Ishikawa (cell line): Measurements from ENCODE around the gene HMGXB3.

Experiments used
- CEBPB ChIP-seq: IDR thresholded peaks from 2 replicates; pipeline ENCODE4 v1.6.1; 2012
- CREB1 ChIP-seq: IDR thresholded peaks from 2 replicates; pipeline ENCODE4 v1.6.1; 2012; ENCODE audit warnings: low read depth
- EGR1 ChIP-seq: IDR thresholded peaks from 2 replicates; pipeline ENCODE4 v1.6.1; 2012
- EP300 ChIP-seq: IDR thresholded peaks from 2 replicates; pipeline ENCODE4 v1.6.1; 2012; ENCODE audit warnings: borderline replicate concordance
- FOXM1 ChIP-seq: IDR thresholded peaks from 2 replicates; pipeline ENCODE4 v1.6.1; 2012; ENCODE audit warnings: low read depth, borderline replicate concordance
- MAX ChIP-seq: IDR thresholded peaks from 2 replicates; pipeline ENCODE4 v1.6.1; 2012
- RAD21 ChIP-seq: IDR thresholded peaks from 2 replicates; pipeline ENCODE4 v1.6.1; 2012; ENCODE audit warnings: low read depth
- TAF1 ChIP-seq: IDR thresholded peaks from 2 replicates; pipeline ENCODE4 v1.6.1; 2012; ENCODE audit warnings: low read depth, mild to moderate bottlenecking
- TCF12 ChIP-seq: IDR thresholded peaks from 2 replicates; pipeline ENCODE4 v1.6.1; 2012; ENCODE audit warnings: low read depth
- TEAD4 ChIP-seq: IDR thresholded peaks from 2 replicates; pipeline ENCODE4 v1.6.1; 2012
- YY1 ChIP-seq: IDR thresholded peaks from 2 replicates; pipeline ENCODE4 v1.6.1; 2012; ENCODE audit warnings: low read depth
- ZBTB7A ChIP-seq: IDR thresholded peaks from 2 replicates; pipeline ENCODE4 v1.6.1; 2012; ENCODE audit warnings: low read depth
- TF ChIP-seq, protein P1 (sequence below): IDR thresholded peaks from 2 replicates; pipeline ENCODE4 v1.6.1; 2012; ENCODE audit warnings: low read depth, mild to moderate bottlenecking

- TF ChIP-seq MAX (no peak), YY1 (no peak), EP300 (no peak), EGR1 (no peak), CEBPB (no peak), CREB1 (no peak), TCF12 (no peak), TAF1 (no peak), TEAD4 (no peak), FOXM1 (no peak), ZBTB7A (no peak), RAD21 (no peak)
- TF ChIP-seq, protein P1, sequence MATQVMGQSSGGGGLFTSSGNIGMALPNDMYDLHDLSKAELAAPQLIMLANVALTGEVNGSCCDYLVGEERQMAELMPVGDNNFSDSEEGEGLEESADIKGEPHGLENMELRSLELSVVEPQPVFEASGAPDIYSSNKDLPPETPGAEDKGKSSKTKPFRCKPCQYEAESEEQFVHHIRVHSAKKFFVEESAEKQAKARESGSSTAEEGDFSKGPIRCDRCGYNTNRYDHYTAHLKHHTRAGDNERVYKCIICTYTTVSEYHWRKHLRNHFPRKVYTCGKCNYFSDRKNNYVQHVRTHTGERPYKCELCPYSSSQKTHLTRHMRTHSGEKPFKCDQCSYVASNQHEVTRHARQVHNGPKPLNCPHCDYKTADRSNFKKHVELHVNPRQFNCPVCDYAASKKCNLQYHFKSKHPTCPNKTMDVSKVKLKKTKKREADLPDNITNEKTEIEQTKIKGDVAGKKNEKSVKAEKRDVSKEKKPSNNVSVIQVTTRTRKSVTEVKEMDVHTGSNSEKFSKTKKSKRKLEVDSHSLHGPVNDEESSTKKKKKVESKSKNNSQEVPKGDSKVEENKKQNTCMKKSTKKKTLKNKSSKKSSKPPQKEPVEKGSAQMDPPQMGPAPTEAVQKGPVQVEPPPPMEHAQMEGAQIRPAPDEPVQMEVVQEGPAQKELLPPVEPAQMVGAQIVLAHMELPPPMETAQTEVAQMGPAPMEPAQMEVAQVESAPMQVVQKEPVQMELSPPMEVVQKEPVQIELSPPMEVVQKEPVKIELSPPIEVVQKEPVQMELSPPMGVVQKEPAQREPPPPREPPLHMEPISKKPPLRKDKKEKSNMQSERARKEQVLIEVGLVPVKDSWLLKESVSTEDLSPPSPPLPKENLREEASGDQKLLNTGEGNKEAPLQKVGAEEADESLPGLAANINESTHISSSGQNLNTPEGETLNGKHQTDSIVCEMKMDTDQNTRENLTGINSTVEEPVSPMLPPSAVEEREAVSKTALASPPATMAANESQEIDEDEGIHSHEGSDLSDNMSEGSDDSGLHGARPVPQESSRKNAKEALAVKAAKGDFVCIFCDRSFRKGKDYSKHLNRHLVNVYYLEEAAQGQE, result no peak
Observed at GRCh38 chr5:150082889-150083288, 82.3 kb downstream of the HMGXB3 start.
